GM23338 (cell line): ENCODE measurements around the gene RUFY1.

Experiments
- CREB1 ChIP-seq: fragments of 250-450 bp; sonication (Bioruptor Pico); IDR thresholded peaks from 2 replicates; pipeline ENCODE4 v1.5.0; 2020; ENCODE audit warnings: low read depth, mild to moderate bottlenecking, moderate library complexity
- CTCF ChIP-seq, 2 experiments: fragments of 200-600 bp in 1 of 2; sonication (generic) in 1 of 2; conservative IDR thresholded peaks; 2 replicates each; pipeline versions ENCODE4 v1.5.1 to v1.6.1; 2016 to 2017; ENCODE audit warnings: antibody characterized with exemption in 2 of 2, low read depth in 2 of 2, mild to moderate bottlenecking in 2 of 2, moderate library complexity in 1 of 2
- EZH2 ChIP-seq: fragments of 200-600 bp; sonication (generic); IDR thresholded peaks from one replicate; pipeline ENCODE4 v1.8.0; 2017; ENCODE audit warnings: antibody characterized with exemption, mild to moderate bottlenecking, low read depth; ENCODE audit not compliant: unreplicated experiment
- EZH2phosphoT487 ChIP-seq: fragments of 200-600 bp; sonication (generic); IDR thresholded peaks from one replicate; pipeline ENCODE4 v1.8.1; 2018; ENCODE audit warnings: antibody characterized with exemption; ENCODE audit not compliant: unreplicated experiment
- JUNB ChIP-seq: IDR thresholded peaks from one replicate; pipeline ENCODE4 v1.6.1; 2016; ENCODE audit warnings: antibody characterized with exemption; ENCODE audit not compliant: unreplicated experiment
- NANOG ChIP-seq: IDR thresholded peaks from 2 replicates; pipeline ENCODE4 v1.6.1; 2016; ENCODE audit warnings: antibody characterized with exemption, borderline replicate concordance
- POLR2AphosphoS5 ChIP-seq: IDR thresholded peaks from 2 replicates; pipeline ENCODE4 v1.6.1; 2016; ENCODE audit warnings: antibody characterized with exemption, low read depth
- REST ChIP-seq: IDR thresholded peaks from one replicate; pipeline ENCODE4 v1.6.1; 2018; ENCODE audit warnings: antibody characterized with exemption; ENCODE audit not compliant: unreplicated experiment
- STAT1 ChIP-seq: IDR thresholded peaks from one replicate; pipeline ENCODE4 v1.6.1; 2016; ENCODE audit warnings: antibody characterized with exemption; ENCODE audit not compliant: unreplicated experiment
- ZNF114 ChIP-seq: fragments of 250-450 bp; sonication (Bioruptor Pico); IDR thresholded peaks from 2 replicates; pipeline ENCODE4 v1.5.0; 2020; ENCODE audit warnings: mild to moderate bottlenecking, moderate library complexity
- ZNF331 ChIP-seq: fragments of 250-450 bp; sonication (Bioruptor Pico); IDR thresholded peaks from 2 replicates; pipeline ENCODE4 v1.5.0; 2020; ENCODE audit warnings: low read depth, mild to moderate bottlenecking, moderate library complexity
- TF ChIP-seq, protein P1 (sequence below): fragments of 250-450 bp; sonication (Bioruptor Pico); IDR thresholded peaks from 2 replicates; pipeline ENCODE4 v1.5.0; 2020; ENCODE audit warnings: mild to moderate bottlenecking, moderate library complexity

GRCh38 chr5:179595916-179596315, 45.6 kb downstream of the RUFY1 start:
- TF ChIP-seq CTCF (conservative IDR thresholded peaks at IDR 0.05; ENCODE audit: low read depth in 2 of 2) (no peak), POLR2AphosphoS5 (no peak), REST (no peak), EZH2 (no peak), CREB1 (no peak), NANOG (no peak), EZH2phosphoT487 (no peak), STAT1 (no peak), JUNB (no peak), ZNF331 (CRISPR knock-in tag) (no peak), ZNF114 (CRISPR knock-in tag) (no peak)
- TF ChIP-seq, protein P1, sequence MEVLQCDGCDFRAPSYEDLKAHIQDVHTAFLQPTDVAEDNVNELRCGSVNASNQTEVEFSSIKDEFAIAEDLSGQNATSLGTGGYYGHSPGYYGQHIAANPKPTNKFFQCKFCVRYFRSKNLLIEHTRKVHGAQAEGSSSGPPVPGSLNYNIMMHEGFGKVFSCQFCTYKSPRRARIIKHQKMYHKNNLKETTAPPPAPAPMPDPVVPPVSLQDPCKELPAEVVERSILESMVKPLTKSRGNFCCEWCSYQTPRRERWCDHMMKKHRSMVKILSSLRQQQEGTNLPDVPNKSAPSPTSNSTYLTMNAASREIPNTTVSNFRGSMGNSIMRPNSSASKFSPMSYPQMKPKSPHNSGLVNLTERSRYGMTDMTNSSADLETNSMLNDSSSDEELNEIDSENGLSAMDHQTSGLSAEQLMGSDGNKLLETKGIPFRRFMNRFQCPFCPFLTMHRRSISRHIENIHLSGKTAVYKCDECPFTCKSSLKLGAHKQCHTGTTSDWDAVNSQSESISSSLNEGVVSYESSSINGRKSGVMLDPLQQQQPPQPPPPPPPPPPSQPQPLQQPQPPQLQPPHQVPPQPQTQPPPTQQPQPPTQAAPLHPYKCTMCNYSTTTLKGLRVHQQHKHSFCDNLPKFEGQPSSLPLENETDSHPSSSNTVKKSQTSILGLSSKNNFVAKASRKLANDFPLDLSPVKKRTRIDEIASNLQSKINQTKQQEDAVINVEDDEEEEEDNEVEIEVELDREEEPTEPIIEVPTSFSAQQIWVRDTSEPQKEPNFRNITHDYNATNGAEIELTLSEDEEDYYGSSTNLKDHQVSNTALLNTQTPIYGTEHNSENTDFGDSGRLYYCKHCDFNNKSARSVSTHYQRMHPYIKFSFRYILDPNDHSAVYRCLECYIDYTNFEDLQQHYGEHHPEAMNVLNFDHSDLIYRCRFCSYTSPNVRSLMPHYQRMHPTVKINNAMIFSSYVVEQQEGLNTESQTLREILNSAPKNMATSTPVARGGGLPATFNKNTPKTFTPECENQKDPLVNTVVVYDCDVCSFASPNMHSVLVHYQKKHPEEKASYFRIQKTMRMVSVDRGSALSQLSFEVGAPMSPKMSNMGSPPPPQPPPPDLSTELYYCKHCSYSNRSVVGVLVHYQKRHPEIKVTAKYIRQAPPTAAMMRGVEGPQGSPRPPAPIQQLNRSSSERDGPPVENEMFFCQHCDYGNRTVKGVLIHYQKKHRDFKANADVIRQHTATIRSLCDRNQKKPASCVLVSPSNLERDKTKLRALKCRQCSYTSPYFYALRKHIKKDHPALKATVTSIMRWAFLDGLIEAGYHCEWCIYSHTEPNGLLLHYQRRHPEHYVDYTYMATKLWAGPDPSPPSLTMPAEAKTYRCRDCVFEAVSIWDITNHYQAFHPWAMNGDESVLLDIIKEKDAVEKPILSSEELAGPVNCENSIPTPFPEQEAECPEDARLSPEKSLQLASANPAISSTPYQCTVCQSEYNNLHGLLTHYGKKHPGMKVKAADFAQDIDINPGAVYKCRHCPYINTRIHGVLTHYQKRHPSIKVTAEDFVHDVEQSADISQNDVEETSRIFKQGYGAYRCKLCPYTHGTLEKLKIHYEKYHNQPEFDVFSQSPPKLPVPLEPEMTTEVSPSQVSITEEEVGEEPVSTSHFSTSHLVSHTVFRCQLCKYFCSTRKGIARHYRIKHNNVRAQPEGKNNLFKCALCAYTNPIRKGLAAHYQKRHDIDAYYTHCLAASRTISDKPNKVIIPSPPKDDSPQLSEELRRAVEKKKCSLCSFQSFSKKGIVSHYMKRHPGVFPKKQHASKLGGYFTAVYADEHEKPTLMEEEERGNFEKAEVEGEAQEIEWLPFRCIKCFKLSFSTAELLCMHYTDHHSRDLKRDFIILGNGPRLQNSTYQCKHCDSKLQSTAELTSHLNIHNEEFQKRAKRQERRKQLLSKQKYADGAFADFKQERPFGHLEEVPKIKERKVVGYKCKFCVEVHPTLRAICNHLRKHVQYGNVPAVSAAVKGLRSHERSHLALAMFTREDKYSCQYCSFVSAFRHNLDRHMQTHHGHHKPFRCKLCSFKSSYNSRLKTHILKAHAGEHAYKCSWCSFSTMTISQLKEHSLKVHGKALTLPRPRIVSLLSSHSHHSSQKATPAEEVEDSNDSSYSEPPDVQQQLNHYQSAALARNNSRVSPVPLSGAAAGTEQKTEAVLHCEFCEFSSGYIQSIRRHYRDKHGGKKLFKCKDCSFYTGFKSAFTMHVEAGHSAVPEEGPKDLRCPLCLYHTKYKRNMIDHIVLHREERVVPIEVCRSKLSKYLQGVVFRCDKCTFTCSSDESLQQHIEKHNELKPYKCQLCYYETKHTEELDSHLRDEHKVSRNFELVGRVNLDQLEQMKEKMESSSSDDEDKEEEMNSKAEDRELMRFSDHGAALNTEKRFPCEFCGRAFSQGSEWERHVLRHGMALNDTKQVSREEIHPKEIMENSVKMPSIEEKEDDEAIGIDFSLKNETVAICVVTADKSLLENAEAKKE = no peak
